GM12892 (cell line): ENCODE results near the gene TEKT3.

Experiments
- POLR2A ChIP-seq: IDR thresholded peaks from 2 replicates; pipeline ENCODE4 v1.6.1; 2011; ENCODE audit warnings: low read depth, low read length, control low read depth
- POLR2AphosphoS5 ChIP-seq: IDR thresholded peaks from 2 replicates; pipeline ENCODE4 v1.6.1; 2011; ENCODE audit warnings: low read depth, low read length, control low read depth

- TF ChIP-seq POLR2A (no peak), POLR2AphosphoS5 (no peak)
Observed at GRCh38 chr17:15301845-15302244, 39.6 kb downstream of the TEKT3 start.
